Suprapubic skin (tissue), 3 donors: ENCODE data around the gene SYNE1.

Source experiments
- CTCF ChIP-seq, 2 donors: fragments of 200-600 bp in 1 of 2; fragments of 450-650 bp in 1 of 2; sonication (generic) in 1 of 2; IDR thresholded peaks; one replicate each; pipeline ENCODE4 v1.5.1; 2016 to 2019; ENCODE audit warnings: antibody characterized with exemption in 2 of 2, mild to moderate bottlenecking in 1 of 2, moderate library complexity in 1 of 2
- POLR2AphosphoS5 ChIP-seq, 3 donors: sonication (generic); formaldehyde crosslinking; IDR thresholded peaks; one replicate each; pipeline ENCODE4 v1.6.1; 2017; ENCODE audit warnings: antibody characterized with exemption in 3 of 3

GRCh38 chr6:152680151-152680550 lies 43.0 kb upstream of the SYNE1 start:
- TF ChIP-seq CTCF (IDR thresholded peaks at IDR 0.05) (no peak), POLR2AphosphoS5 (IDR thresholded peaks at IDR 0.05) (no peak)
